Right atrium auricular region (tissue), 2 donors: ENCODE results near the gene DLD. TPM values are rescaled to one million over a fixed set of nuclear protein-coding genes. Genes with fewer than 3 reads are reported as not detected.
A peak's percentile ranks its signal among the peaks of the same experiment; 100 is the strongest.
"Not testable (repeated sequence)": the region's sequence is repeated elsewhere in the genome, so short reads cannot be mapped to it uniquely, and the experiment has no call there.

Experiments
- DNase-seq: peaks from one replicate; pipeline ENCODE4 v3.0.0-alpha.2; 2019; ENCODE audit warnings: low spot score
- H3K27ac ChIP-seq, 2 donors: fragments of 200-600 bp; sonication (generic); 1 replicate in 1 of 2; 2 replicates in 1 of 2; pipeline ENCODE4 v1.5.1; 2016 to 2019
- H3K27me3 ChIP-seq, 2 donors: fragments of 200-600 bp; sonication (generic); one replicate each; pipeline versions ENCODE4 v1.5.1 to v1.6.0; 2017 to 2019
- H3K36me3 ChIP-seq: fragments of 200-600 bp; sonication (generic); one replicate; pipeline ENCODE4 v1.5.1; 2016
- H3K4me1 ChIP-seq, 2 donors: fragments of 200-600 bp; sonication (generic); one replicate each; pipeline versions ENCODE4 v1.5.1 to v1.6.0; 2017 to 2019
- H3K4me3 ChIP-seq, 2 donors: fragments of 200-600 bp; sonication (generic); 1 replicate in 1 of 2; 2 replicates in 1 of 2; pipeline ENCODE4 v1.5.1; 2017 to 2019; ENCODE audit warnings: mild to moderate bottlenecking in 1 of 2, moderate library complexity in 1 of 2
- H3K9me3 ChIP-seq, 2 donors: fragments of 200-600 bp; sonication (generic); one replicate each; pipeline ENCODE4 v1.5.1; 2019
- CTCF ChIP-seq, 2 donors: fragments of 200-600 bp; sonication (generic); IDR thresholded peaks; one replicate each; pipeline ENCODE4 v1.5.1; 2019; ENCODE audit warnings: antibody characterized with exemption in 2 of 2
- total RNA-seq, 2 donors: library from RNA; depleted of rRNA; stranded (reverse); fragments of >200 nt; gene quantifications; one replicate each; pipeline ENCODE4 v1.1.0, GENCODE V29; 2016

DLD gene
- total RNA-seq = 100 to 1,000 TPM in 1 of 2 donors, 10 to 100 TPM in 1; 52.9 to 153 TPM

GRCh38 chr7:107890962-107891635, at the start of gene DLD:
DLD (plus strand) TSS chr7:107891183; CDS start chr7:107891251, 68 bp downstream.
- no peaks in the 10 kb centered on the region for H3K27me3 ChIP-seq

GRCh38 chr7:107842213-107842612, 48.8 kb upstream of the DLD start:
- no peaks in the 10 kb centered on the region for H3K36me3 ChIP-seq
- no peaks in the 10 kb centered on the region for H3K4me1 ChIP-seq
- TF ChIP-seq CTCF (IDR thresholded peaks at IDR 0.05) = no peak
- no peak overlapping the region for H3K27ac ChIP-seq
- H3K4me3 ChIP-seq = no peak overlapping the region
- H3K27me3 ChIP-seq = no peaks in the 10 kb centered on the region
- no peak for DNase-seq
- peaks cover 0 to 4% of the 10 kb centered on the region in 2 donors for H3K9me3 ChIP-seq

More at GRCh38 chr7:107890962-107891635, at the start of gene DLD:
- Histone ChIP-seq H3K9me3 (no peaks in the 10 kb centered on the region), H3K4me3 (peak within 1 kb of the TSS; percentile 55 to 80), H3K4me1 (peaks cover 0 to 30% of the 10 kb centered on the region in 2 donors), H3K27ac (peak within 1 kb of the TSS; percentile 92 to 99), H3K36me3 (peaks cover 9% of the 10 kb centered on the region)
- peak; percentile 98 for DNase-seq
- no peak for TF ChIP-seq CTCF (IDR thresholded peaks at IDR 0.05)

GRCh38 chr7:107843184-107843583, 47.8 kb upstream of the DLD start:
- TF ChIP-seq CTCF (IDR thresholded peaks at IDR 0.05) = no peak
- no peak overlapping the region for H3K4me3 ChIP-seq
- no peaks in the 10 kb centered on the region for H3K36me3 ChIP-seq
- peaks cover 0 to 4% of the 10 kb centered on the region in 2 donors for H3K9me3 ChIP-seq
- DNase-seq = no peak
- no peaks in the 10 kb centered on the region for H3K27me3 ChIP-seq
- no peaks in the 10 kb centered on the region for H3K4me1 ChIP-seq
- H3K27ac ChIP-seq = no peak overlapping the region

- H3K4me1 ChIP-seq = no peaks in the 10 kb centered on the region
- TF ChIP-seq CTCF (IDR thresholded peaks at IDR 0.05) = no peak
- H3K27ac ChIP-seq = no peak overlapping the region
- DNase-seq = no peak
- H3K9me3 ChIP-seq = no peaks in the 10 kb centered on the region
- H3K4me3 ChIP-seq = no peak overlapping the region
- H3K27me3 ChIP-seq = no peaks in the 10 kb centered on the region
- H3K36me3 ChIP-seq = no peaks in the 10 kb centered on the region
Observed at GRCh38 chr7:107846324-107846723, 44.7 kb upstream of the DLD start.

GRCh38 chr7:107847168-107847835, 43.7 kb upstream of the DLD start:
- H3K9me3 ChIP-seq = no peaks in the 10 kb centered on the region
- H3K4me3 ChIP-seq = no peak overlapping the region
- H3K27ac ChIP-seq = no peak overlapping the region
- no peaks in the 10 kb centered on the region for H3K36me3 ChIP-seq
- no peak for DNase-seq
- no peaks in the 10 kb centered on the region for H3K27me3 ChIP-seq
- TF ChIP-seq CTCF (IDR thresholded peaks at IDR 0.05) = no peak
- H3K4me1 ChIP-seq = no peaks in the 10 kb centered on the region

- H3K27ac ChIP-seq, H3K27me3 ChIP-seq, H3K4me3 ChIP-seq, H3K9me3 ChIP-seq, H3K36me3 ChIP-seq, H3K4me1 ChIP-seq, DNase-seq: not testable (repeated sequence)
Observed at GRCh38 chr7:107847836-107848175, 43.2 kb upstream of the DLD start.

GRCh38 chr7:107848211-107848610, 42.8 kb upstream of the DLD start:
- not testable (repeated sequence) for H3K4me1 ChIP-seq, H3K27ac ChIP-seq, H3K4me3 ChIP-seq, H3K9me3 ChIP-seq, H3K27me3 ChIP-seq, H3K36me3 ChIP-seq, DNase-seq
